GM19395 (cell line): ENCODE measurements around the gene TBX10.

Experiments
- ATAC-seq: cut with Tn5 transposase; IDR thresholded peaks from one replicate; pipeline ENCODE4 v1.9.1; 2021; ENCODE audit warnings: mild to moderate bottlenecking, moderate library complexity; ENCODE audit not compliant: unreplicated experiment

TBX10 gene

GRCh38 chr11:67617243-67617953 is 22.2 kb downstream of the TBX10 start:
- ATAC-seq = no peak

GRCh38 chr11:67616431-67617242 is 22.9 kb downstream of the TBX10 start:
- ATAC-seq = no peak

GRCh38 chr11:67615728-67616430 is 23.7 kb downstream of the TBX10 start:
- no peak for ATAC-seq

- no peak for ATAC-seq
Observed at GRCh38 chr11:67614730-67615714, 24.5 kb downstream of the TBX10 start.

DNA sequence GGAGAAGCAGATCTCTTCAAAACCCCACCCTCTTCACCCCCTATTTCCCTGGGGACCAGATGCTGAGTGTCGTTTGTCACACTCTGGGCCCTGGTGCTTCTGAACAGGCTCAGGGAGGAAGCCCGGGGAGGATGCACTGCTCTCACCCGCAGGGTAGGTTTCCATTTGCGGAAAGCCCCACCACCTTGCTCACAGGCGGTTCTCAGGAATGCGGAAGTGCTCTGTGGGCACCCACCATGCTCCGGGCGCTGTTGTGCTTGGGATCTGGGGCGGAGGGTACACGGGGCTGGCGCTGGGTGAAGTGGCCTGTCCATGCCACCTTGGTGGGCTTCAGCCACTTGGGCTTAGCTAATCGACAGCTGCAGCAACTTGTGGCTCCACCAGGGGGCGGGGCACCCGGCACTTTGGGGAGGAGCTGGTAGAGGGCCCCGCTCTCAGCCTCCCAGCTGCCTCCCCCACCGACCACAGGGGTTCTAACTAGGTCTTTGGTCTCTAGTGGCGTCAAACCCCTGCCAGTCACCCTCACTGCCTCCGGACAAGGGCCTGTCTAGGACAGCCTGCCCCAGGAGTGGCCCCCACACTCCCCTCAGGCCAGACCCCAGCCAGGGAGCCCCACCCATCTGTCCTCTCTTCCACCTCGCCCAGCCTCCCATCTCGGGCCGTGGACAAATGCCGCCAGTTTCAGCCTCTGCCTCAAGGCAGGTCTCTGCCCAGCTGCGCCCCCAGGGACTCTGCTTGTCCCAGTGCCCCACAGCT is 25.4 kb downstream of the TBX10 start:
- peak; percentile 80 for ATAC-seq

DNA sequence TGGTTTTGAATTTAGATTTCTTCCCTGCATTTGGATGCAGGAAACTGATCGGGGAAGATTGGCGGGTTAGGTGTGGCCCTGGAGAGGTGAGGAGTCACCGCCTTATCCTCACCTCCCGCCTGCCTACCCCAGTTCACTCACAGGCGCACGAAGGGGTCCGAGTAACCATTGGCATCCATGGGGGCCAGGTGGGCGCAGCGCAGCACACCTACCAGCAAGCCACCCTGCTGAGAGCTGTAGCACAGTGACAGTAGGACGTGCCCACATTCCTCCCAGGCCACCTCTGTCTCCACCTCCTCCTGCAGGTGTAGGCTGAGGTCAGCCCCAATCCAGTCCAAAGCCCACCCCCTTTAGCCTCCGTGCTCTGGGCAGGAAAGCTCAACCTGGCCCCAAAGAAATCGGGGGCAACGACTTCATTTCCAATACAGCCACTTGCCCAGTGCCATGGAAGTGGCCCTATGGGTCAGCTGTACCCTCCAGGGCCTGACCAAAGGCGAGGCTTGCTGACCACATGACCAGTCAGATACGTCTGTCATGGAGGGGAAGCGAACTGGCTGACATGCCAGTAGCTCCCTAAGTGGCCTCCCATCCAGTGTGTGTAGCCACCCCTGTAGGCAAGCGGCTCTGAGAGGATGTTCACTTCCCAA is 26.1 kb downstream of the TBX10 start:
- no peak for ATAC-seq

- ATAC-seq = no peak
Observed at GRCh38 chr11:67612751-67613150, 26.8 kb downstream of the TBX10 start.

GRCh38 chr11:67611704-67612587 is 27.6 kb downstream of the TBX10 start:
- ATAC-seq = no peak

DNA sequence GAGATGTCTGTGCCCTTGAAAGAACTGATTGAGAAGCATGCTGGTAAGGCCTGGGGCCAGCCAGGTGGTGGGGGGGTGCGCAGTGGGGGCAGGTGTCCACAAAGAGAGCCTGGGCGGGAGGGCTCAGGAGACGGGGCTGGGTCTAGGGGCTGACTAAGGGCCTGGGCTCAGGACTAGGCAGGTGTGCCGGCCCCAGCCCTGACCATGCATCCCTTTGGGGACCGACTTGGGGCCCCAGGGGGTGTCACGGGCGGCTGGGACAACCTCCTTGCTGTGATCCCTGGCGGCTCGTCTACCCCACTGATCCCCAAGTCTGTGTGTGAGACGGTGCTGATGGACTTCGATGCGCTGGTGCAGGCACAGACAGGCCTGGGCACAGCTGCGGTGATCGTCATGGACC is 28.4 kb downstream of the TBX10 start:
- no peak for ATAC-seq

GRCh38 chr11:67610302-67610868 is 29.2 kb downstream of the TBX10 start:
- no peak for ATAC-seq

GRCh38 chr11:67609316-67609715 is 30.2 kb downstream of the TBX10 start:
- no peak for ATAC-seq

- ATAC-seq = no peak
Observed at GRCh38 chr11:67608486-67608885, 31.1 kb downstream of the TBX10 start.

DNA sequence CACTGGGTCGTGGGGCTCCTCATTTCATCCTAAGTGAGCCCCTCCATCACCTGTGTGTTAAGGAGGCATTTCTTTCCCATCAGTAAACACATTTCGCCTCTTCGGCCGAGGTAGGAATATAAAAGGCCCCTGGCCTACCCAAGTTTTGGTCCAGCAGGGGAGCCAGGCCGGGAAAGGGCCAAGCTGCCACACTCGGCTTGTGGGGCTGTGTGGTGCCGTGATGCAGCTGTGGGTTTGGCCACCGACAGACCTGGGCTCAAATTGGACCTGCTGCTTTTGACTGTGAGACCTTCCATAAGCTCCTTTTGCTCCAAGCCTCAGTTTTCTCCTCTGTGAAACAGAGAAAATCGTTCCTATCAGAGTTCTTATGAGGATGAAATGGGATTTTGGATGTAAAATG is 32.1 kb downstream of the TBX10 start:
- no peak for ATAC-seq

GRCh38 chr11:67606492-67607295 is 32.9 kb downstream of the TBX10 start, which contains the start of gene NDUFV1:
Gene NDUFV1 (plus strand): TSS chr11:67606936. CDS start chr11:67607005, 69 bp downstream.
- ATAC-seq = peak; percentile 94

GRCh38 chr11:67606093-67606491 is 33.5 kb downstream of the TBX10 start:
- no peak for ATAC-seq

- no peak for ATAC-seq
Observed at GRCh38 chr11:67605231-67606011, 34.1 kb downstream of the TBX10 start.
